ENCODE data around the gene ELL. TPM values are rescaled to one million over a fixed set of nuclear protein-coding genes. Genes with fewer than 3 reads are reported as not detected.

The ELL gene
- total RNA-seq, 1 experiment from 2014 or later: 18.6 TPM

- no TSS peak for BruUV-seq (replicated peaks)
- no peaks in the 10 kb centered on the region for H3K9me3 ChIP-seq (ENCODE audit: control insufficient read depth, insufficient read depth, low read depth, low read length)
- no peaks in the 10 kb centered on the region for H3K27me3 ChIP-seq (ENCODE audit: control insufficient read depth, insufficient read depth, low read length)
- TF ChIP-seq POLR2AphosphoS5 (IDR thresholded peaks at IDR 0.05; ENCODE audit: low read depth, low read length) (no peak), TCF7L2 (IDR thresholded peaks at IDR 0.05; ENCODE audit: low read depth, low read length) (no peak), SIN3A (IDR thresholded peaks at IDR 0.05; ENCODE audit: borderline replicate concordance, insufficient read depth, low read depth, low read length) (no peak)
- TF ChIP-seq, protein P1, sequence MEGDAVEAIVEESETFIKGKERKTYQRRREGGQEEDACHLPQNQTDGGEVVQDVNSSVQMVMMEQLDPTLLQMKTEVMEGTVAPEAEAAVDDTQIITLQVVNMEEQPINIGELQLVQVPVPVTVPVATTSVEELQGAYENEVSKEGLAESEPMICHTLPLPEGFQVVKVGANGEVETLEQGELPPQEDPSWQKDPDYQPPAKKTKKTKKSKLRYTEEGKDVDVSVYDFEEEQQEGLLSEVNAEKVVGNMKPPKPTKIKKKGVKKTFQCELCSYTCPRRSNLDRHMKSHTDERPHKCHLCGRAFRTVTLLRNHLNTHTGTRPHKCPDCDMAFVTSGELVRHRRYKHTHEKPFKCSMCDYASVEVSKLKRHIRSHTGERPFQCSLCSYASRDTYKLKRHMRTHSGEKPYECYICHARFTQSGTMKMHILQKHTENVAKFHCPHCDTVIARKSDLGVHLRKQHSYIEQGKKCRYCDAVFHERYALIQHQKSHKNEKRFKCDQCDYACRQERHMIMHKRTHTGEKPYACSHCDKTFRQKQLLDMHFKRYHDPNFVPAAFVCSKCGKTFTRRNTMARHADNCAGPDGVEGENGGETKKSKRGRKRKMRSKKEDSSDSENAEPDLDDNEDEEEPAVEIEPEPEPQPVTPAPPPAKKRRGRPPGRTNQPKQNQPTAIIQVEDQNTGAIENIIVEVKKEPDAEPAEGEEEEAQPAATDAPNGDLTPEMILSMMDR (IDR thresholded peaks at IDR 0.05): no peak
- TF ChIP-seq, protein P2, sequence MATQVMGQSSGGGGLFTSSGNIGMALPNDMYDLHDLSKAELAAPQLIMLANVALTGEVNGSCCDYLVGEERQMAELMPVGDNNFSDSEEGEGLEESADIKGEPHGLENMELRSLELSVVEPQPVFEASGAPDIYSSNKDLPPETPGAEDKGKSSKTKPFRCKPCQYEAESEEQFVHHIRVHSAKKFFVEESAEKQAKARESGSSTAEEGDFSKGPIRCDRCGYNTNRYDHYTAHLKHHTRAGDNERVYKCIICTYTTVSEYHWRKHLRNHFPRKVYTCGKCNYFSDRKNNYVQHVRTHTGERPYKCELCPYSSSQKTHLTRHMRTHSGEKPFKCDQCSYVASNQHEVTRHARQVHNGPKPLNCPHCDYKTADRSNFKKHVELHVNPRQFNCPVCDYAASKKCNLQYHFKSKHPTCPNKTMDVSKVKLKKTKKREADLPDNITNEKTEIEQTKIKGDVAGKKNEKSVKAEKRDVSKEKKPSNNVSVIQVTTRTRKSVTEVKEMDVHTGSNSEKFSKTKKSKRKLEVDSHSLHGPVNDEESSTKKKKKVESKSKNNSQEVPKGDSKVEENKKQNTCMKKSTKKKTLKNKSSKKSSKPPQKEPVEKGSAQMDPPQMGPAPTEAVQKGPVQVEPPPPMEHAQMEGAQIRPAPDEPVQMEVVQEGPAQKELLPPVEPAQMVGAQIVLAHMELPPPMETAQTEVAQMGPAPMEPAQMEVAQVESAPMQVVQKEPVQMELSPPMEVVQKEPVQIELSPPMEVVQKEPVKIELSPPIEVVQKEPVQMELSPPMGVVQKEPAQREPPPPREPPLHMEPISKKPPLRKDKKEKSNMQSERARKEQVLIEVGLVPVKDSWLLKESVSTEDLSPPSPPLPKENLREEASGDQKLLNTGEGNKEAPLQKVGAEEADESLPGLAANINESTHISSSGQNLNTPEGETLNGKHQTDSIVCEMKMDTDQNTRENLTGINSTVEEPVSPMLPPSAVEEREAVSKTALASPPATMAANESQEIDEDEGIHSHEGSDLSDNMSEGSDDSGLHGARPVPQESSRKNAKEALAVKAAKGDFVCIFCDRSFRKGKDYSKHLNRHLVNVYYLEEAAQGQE (IDR thresholded peaks at IDR 0.05; ENCODE audit: insufficient read depth in 1 of 2, low read depth in 2 of 2, low read length in 1 of 2): no peak
- H3K4me3 ChIP-seq (ENCODE audit: low read depth in 2 of 2, low read length in 2 of 2): no peak overlapping the region
- no peak overlapping the region for H3K27ac ChIP-seq (ENCODE audit: low read length)
- ATAC-seq (peak; percentile 46; the same call in 1 of the 2 replicates), DNase-seq (ENCODE audit: low read depth, low spot score) (no peak)
- POLR2A ChIA-PET: no interaction called here
- H3K4me1 ChIP-seq (ENCODE audit: control insufficient read depth, insufficient read depth, low read length): no peaks in the 10 kb centered on the region
- CTCF ChIA-PET: no interaction called here
- in situ Hi-C loops (cut with HindIII; ENCODE audit: low pct_unique_long_range_greater_than_20kb, low sequenced_read_pairs) (no loop called here), intact Hi-C loops (cut with micrococcal nuclease; ENCODE audit: unreplicated experiment) (no loop called here)
- no peaks in the 10 kb centered on the region for H3K36me3 ChIP-seq (ENCODE audit: control insufficient read depth, insufficient read depth, low read length)
These were observed 10.5 kb upstream of the ELL start for GRCh38 chr19:18532168-18532890.

GRCh38 chr19:18531485-18531884, 9.6 kb upstream of the ELL start:
- ATAC-seq (no peak), DNase-seq (ENCODE audit: low read depth, low spot score) (no peak)
- ChIA-PET CTCF (no interaction called here), POLR2A (no interaction called here)
- intact Hi-C loops (cut with micrococcal nuclease; ENCODE audit: unreplicated experiment) (no loop called here), in situ Hi-C loops (cut with HindIII; ENCODE audit: low pct_unique_long_range_greater_than_20kb, low sequenced_read_pairs) (no loop called here)
- Histone ChIP-seq H3K27ac (ENCODE audit: low read length) (no peak overlapping the region), H3K4me1 (ENCODE audit: control insufficient read depth, insufficient read depth, low read length) (no peaks in the 10 kb centered on the region), H3K4me3 (ENCODE audit: low read depth in 2 of 2, low read length in 2 of 2) (no peak overlapping the region), H3K9me3 (ENCODE audit: control insufficient read depth, insufficient read depth, low read depth, low read length) (no peaks in the 10 kb centered on the region), H3K27me3 (ENCODE audit: control insufficient read depth, insufficient read depth, low read length) (no peaks in the 10 kb centered on the region), H3K36me3 (ENCODE audit: control insufficient read depth, insufficient read depth, low read length) (no peaks in the 10 kb centered on the region)
- no peak for TF ChIP-seq POLR2AphosphoS5 (IDR thresholded peaks at IDR 0.05; ENCODE audit: low read depth, low read length)
- no peak for TF ChIP-seq TCF7L2 (IDR thresholded peaks at IDR 0.05; ENCODE audit: low read depth, low read length)
- TF ChIP-seq, protein P2 (IDR thresholded peaks at IDR 0.05; ENCODE audit: insufficient read depth in 1 of 2, low read depth in 2 of 2, low read length in 1 of 2): no peak
- no peak for TF ChIP-seq SIN3A (IDR thresholded peaks at IDR 0.05; ENCODE audit: borderline replicate concordance, insufficient read depth, low read depth, low read length)
- TF ChIP-seq, protein P1 (IDR thresholded peaks at IDR 0.05): no peak
- BruUV-seq (replicated peaks): no TSS peak
